B cell (primary cell): ENCODE measurements around the gene RFC4.

ENCODE experiments used
- CTCF ChIP-seq: fragments of 200-600 bp; IDR thresholded peaks from one replicate; pipeline ENCODE4 v1.8.0; 2022; ENCODE audit warnings: antibody characterized with exemption, mild to moderate bottlenecking
- EZH2 ChIP-seq: IDR thresholded peaks from 2 replicates; pipeline ENCODE4 v1.6.1; 2012; ENCODE audit warnings: borderline replicate concordance, low read depth, mild to moderate bottlenecking, moderate library complexity, low read length; ENCODE audit not compliant: insufficient read depth, poor library complexity, severe bottlenecking

DNA sequence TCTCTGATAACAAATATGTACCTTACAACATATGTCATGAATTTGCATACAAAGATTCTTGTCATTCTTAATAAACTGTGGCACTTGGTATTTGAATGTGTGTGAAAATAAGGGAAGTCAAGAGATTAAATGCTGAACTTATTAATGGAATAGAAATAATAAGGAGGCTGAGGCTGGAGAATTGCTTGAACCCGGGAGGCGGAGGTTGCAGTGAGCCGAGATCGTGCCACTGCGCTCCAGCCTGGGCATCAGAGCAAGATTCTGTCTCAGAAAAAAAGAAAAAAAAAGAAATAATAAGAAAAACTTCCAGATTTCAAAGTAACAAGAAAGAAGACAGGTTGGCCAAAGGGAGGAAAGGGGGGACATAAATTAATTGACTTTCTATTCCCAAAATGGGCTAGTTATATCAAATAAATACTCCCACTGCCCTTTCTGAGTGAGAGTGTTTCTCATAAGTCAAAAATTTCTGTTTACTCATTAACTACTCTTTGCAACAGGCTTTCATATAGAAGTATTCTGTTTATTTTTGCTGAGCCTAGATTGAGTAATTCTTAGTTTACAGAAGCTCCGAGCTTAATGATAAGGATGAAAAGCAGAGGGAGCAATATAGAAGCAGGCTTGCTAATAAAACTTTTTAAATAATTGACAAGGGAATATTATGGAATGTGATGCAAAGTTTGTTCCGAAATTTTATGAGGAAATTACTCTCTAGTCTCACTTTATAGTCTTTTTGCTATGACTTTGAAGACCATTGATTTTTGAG, 63.5 kb downstream of the RFC4 start:
- TF ChIP-seq CTCF (no peak), EZH2 (no peak)
